K562 (cell line): ENCODE measurements around the gene NMNAT1.
"Not testable (repeated sequence)": the region's sequence is repeated elsewhere in the genome, so short reads cannot be mapped to it uniquely, and the experiment has no call there.

ENCODE experiments used
- GTF2F1 ChIP-seq: IDR thresholded peaks from 2 replicates; pipeline ENCODE4 v1.6.1; 2011; ENCODE audit warnings: low read depth, low read length, improper control_type of control experiment
- NR3C1 ChIP-seq: sonication (generic); formaldehyde crosslinking; IDR thresholded peaks from 2 replicates; pipeline ENCODE4 v1.8.1; 2022; ENCODE audit warnings: missing genetic modification reagents
- POLR2A ChIP-seq: fragments of 450-650 bp; conservative IDR thresholded peaks from 2 replicates; pipeline ENCODE4 v1.6.1; 2016
- POLR2AphosphoS5 ChIP-seq: IDR thresholded peaks from 2 replicates; pipeline ENCODE4 v1.6.1; 2011; ENCODE audit warnings: mild to moderate bottlenecking, low read depth, low read length, moderate library complexity; ENCODE audit not compliant: control insufficient read depth, insufficient read depth
- RBFOX2 ChIP-seq: fragments of 200-400 bp; formaldehyde crosslinking; IDR thresholded peaks from 2 replicates; pipeline ENCODE4 v1.6.1; 2017; ENCODE audit warnings: low read depth, mild to moderate bottlenecking, low read length, moderate library complexity
- SETDB1 ChIP-seq: IDR thresholded peaks from one replicate; pipeline ENCODE4 v1.6.1; 2012; ENCODE audit warnings: low read length, control low read depth, inconsistent platforms
- SREBF1 ChIP-seq: fragments of 150-350 bp; IDR thresholded peaks from 2 replicates; pipeline ENCODE4 v1.6.1; 2014; ENCODE audit warnings: antibody characterized with exemption, low read depth, low read length, borderline replicate concordance
- TAF1 ChIP-seq: IDR thresholded peaks from 2 replicates; pipeline ENCODE4 v1.6.1; 2011; ENCODE audit warnings: mild to moderate bottlenecking, low read length, moderate library complexity; ENCODE audit not compliant: insufficient read depth, control insufficient read depth, severe bottlenecking; ENCODE audit errors: extremely low read depth
- TRIM28 ChIP-seq: fragments of 450-650 bp; IDR thresholded peaks from 2 replicates; pipeline ENCODE4 v1.6.1; 2017
- USF2 ChIP-seq: sonication (generic); formaldehyde crosslinking; IDR thresholded peaks from 2 replicates; pipeline ENCODE4 v1.5.0; 2020; ENCODE audit warnings: missing genetic modification reagents
- ZFX ChIP-seq: sonication (generic); formaldehyde crosslinking; IDR thresholded peaks from 2 replicates; pipeline ENCODE4 v1.8.0; 2022; ENCODE audit warnings: mild to moderate bottlenecking, missing genetic modification reagents, moderate library complexity
- TF ChIP-seq, protein P1 (sequence below), 3 experiments: IDR thresholded peaks in 2 of 3; conservative IDR thresholded peaks in 1 of 3; 2 replicates each; pipeline ENCODE4 v1.5.1; 2011 to 2012; ENCODE audit warnings: low read length in 3 of 3, mild to moderate bottlenecking in 3 of 3, control low read depth in 2 of 3, improper control_type of control experiment in 1 of 3, inconsistent platforms in 1 of 3, low read depth in 1 of 3, mixed read lengths in 1 of 3, moderate library complexity in 1 of 3; ENCODE audit not compliant: insufficient read depth in 2 of 3

DNA sequence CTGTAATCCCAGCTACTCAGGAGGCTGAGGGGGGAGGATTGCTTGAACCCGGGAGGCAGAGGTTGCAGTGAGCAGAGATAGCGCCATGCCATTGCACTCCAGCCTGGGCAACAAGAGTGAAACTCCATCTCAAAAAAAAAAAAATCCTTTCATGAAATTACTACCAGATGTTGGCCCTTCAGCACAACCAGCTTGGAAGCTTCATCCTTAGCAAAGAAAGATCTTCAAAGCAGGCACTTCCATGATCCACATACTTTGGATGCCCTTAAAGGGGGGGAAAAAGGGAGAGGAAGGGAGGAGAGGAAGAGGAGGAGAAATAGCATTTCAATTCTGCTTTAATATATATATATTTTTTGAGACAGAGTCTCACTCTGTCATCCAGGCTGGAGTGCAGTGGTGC is 77.4 kb downstream of the NMNAT1 start:
- TF ChIP-seq RBFOX2; TAF1; SETDB1; ZFX; TRIM28; POLR2AphosphoS5; GTF2F1; USF2 (CRISPR knock-in tag); POLR2A; NR3C1; SREBF1: not testable (repeated sequence)
- TF ChIP-seq, protein P1, sequence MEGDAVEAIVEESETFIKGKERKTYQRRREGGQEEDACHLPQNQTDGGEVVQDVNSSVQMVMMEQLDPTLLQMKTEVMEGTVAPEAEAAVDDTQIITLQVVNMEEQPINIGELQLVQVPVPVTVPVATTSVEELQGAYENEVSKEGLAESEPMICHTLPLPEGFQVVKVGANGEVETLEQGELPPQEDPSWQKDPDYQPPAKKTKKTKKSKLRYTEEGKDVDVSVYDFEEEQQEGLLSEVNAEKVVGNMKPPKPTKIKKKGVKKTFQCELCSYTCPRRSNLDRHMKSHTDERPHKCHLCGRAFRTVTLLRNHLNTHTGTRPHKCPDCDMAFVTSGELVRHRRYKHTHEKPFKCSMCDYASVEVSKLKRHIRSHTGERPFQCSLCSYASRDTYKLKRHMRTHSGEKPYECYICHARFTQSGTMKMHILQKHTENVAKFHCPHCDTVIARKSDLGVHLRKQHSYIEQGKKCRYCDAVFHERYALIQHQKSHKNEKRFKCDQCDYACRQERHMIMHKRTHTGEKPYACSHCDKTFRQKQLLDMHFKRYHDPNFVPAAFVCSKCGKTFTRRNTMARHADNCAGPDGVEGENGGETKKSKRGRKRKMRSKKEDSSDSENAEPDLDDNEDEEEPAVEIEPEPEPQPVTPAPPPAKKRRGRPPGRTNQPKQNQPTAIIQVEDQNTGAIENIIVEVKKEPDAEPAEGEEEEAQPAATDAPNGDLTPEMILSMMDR (IDR thresholded peaks at IDR 0.05 in 2 of 3, conservative IDR thresholded peaks at IDR 0.05 in 1 of 3; ENCODE audit: insufficient read depth in 2 of 3, low read depth in 1 of 3, low read length in 3 of 3) = not testable (repeated sequence)
